Globus pallidus (tissue), 1 donor: Measurements from ENCODE around the gene PIK3AP1.
A peak's percentile ranks its signal among the peaks of the same experiment; 100 is the strongest.

ENCODE experiments used
- DNase-seq: peaks from one replicate; pipeline ENCODE4 v3.0.0-alpha.2; 2015; ENCODE audit warnings: low spot score

PIK3AP1 gene

GRCh38 chr10:96642530-96642929, 77.8 kb downstream of the PIK3AP1 start:
- no peak for DNase-seq

- no peak for DNase-seq
Measured at GRCh38 chr10:96641396-96642295, 78.7 kb downstream of the PIK3AP1 start.

- DNase-seq, result no peak
Measured at GRCh38 chr10:96639899-96640298, 80.4 kb downstream of the PIK3AP1 start.

GRCh38 chr10:96638696-96639095, 81.6 kb downstream of the PIK3AP1 start:
- DNase-seq, result no peak

GRCh38 chr10:96638120-96638519, 82.2 kb downstream of the PIK3AP1 start:
- no peak for DNase-seq

- no peak for DNase-seq
Measured at GRCh38 chr10:96637709-96638108, 82.6 kb downstream of the PIK3AP1 start.

- no peak for DNase-seq
Measured at GRCh38 chr10:96636551-96636950, 83.8 kb downstream of the PIK3AP1 start.

- DNase-seq, result no peak
Measured at GRCh38 chr10:96632974-96633710, 87.2 kb downstream of the PIK3AP1 start.

- no peak for DNase-seq
Measured at GRCh38 chr10:96627292-96627691, 93.0 kb downstream of the PIK3AP1 start.

- no peak for DNase-seq
Measured at GRCh38 chr10:96626795-96627194, 93.5 kb downstream of the PIK3AP1 start.

GRCh38 chr10:96625173-96625572, 95.1 kb downstream of the PIK3AP1 start:
- no peak for DNase-seq

- no peak for DNase-seq
Measured at GRCh38 chr10:96622013-96622787, 98.1 kb downstream of the PIK3AP1 start.

GRCh38 chr10:96619796-96620773, 100.2 kb downstream of the PIK3AP1 start:
- no peak for DNase-seq

- no peak for DNase-seq
Measured at GRCh38 chr10:96619120-96619519, 101.2 kb downstream of the PIK3AP1 start.

- peak; percentile 70 for DNase-seq
Measured at GRCh38 chr10:96618653-96619052, 101.7 kb downstream of the PIK3AP1 start.

- DNase-seq, result no peak
Measured at GRCh38 chr10:96616961-96617360, 103.4 kb downstream of the PIK3AP1 start.

GRCh38 chr10:96614515-96614914, 105.8 kb downstream of the PIK3AP1 start:
- no peak for DNase-seq

- no peak for DNase-seq
Measured at GRCh38 chr10:96613576-96613975, 106.7 kb downstream of the PIK3AP1 start.

GRCh38 chr10:96612055-96612830, 108.1 kb downstream of the PIK3AP1 start:
- no peak for DNase-seq

- DNase-seq, result no peak
Measured at GRCh38 chr10:96610817-96611216, 109.5 kb downstream of the PIK3AP1 start.
